SK-MEL-5 (cell line): ENCODE data around the gene CDH4. TPM values are rescaled to one million over a fixed set of nuclear protein-coding genes. Genes with fewer than 3 reads are reported as not detected.

Experiments
- DNase-seq: peaks from one replicate; pipeline ENCODE4 v3.0.0-alpha.2; 2016; ENCODE audit warnings: low read depth, low spot score
- in situ Hi-C: cut with HindIII; loops from 2 replicates; pipeline ENCODE4 v1.10.0; 2016; ENCODE audit warnings: low sequenced_read_pairs, high pct_unique_total_duplicates, low pct_unique_long_range_greater_than_20kb
- total RNA-seq: library from RNA; depleted of rRNA; stranded (reverse); fragments of >200 nt; shearing (Covaris generic); gene quantifications from 2 replicates; pipeline ENCODE4 v1.2.3, GENCODE V29; 2014

CDH4 gene
- total RNA-seq, 1 experiment from 2014 or later = not detected

DNA sequence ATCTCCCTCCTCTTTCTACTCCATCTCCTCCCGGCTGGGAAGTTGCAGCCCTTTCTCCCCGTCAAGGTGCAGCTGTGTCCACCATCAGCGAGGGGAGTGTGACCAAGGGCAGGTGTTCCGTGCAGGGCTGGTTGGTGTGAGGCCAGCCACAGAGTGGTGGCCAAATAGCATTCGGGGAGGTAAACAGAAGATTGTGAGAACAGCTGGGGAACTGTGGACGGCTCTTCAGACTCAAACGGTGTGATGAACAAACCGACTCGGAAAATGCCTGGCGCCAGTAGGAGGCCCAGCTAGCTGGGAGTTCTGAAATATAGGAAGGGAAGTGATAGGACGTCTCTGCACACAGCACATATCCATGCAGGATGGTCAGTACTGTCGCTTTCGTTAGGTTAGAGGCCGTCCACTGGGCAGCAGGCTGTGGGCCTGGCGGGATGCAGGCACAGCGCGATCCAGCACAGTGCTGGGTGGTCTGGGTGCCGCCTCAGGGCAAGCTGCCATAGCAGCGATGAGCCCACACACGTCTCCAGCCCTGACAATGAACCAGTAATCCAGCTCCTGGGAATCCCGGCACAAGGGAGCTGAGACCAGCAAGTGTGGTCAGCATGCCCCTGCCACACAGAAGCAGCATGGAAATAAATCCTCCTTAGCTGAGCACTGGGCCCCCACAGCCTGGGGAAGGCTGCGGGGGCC, 555.6 kb downstream of the CDH4 start:
- in situ Hi-C loops = no loop called here
- no peak for DNase-seq

- no peak for DNase-seq
Observed at GRCh38 chr20:61808447-61808846, 556.4 kb downstream of the CDH4 start.

GRCh38 chr20:61809006-61809770, 557.1 kb downstream of the CDH4 start:
- no peak for DNase-seq
- in situ Hi-C loops = no loop called here

More at GRCh38 chr20:61808447-61808846, 556.4 kb downstream of the CDH4 start:
- in situ Hi-C loops = no loop called here

DNA sequence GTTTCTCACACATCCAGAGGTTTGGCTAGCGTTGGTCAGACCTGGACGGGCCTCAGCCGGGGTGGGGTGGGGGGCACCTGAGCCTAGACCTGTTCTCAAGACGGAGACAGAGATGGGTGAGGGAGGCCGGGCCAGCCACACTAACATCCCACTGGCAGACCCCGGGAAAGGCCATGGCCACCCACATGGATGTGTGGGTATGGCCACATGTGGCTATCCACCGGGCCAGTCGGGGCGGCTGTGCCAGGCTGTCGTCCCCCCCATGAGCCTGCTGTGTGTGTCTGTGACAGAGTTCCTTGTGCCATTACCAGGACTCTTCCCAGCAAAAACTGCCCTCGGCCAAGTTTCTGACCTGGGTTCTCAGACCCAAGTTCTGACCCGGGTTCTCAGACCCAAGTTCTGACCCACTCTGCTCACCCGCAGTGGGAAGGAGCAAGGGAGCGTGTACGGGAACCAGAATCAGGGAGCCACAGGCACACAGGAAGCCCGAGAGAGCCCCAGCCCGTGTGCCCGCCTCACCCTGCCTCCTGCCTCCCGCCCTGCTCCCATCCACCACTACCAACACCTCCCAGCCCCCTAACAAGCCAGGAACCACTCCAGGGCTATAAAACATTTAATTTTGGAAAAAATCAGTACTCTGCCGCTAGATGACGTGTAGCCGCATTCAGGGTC, 558.1 kb downstream of the CDH4 start:
- no peak for DNase-seq
- in situ Hi-C loops = no loop called here

- DNase-seq = no peak
- in situ Hi-C loops = no loop called here
Observed at GRCh38 chr20:61810738-61811135, 558.7 kb downstream of the CDH4 start.

DNA sequence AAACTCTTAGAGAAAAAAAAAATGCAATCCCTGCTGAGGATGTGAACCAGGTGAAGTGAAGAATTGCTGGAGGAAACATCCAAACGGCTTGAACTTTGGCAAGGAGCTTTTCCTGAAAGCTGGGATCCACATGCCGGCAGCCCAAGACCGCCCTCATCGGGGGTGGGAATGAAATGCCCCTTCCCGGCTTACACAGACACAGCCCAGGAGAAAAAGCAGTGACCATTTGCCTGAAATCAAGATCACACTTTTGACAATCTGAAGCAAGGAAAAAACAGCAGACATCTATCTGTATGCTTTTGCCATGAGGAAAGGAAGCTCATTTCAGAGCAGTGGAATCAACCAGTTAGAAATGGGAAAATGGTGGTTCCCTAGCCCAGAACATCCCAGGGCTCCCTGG, 559.1 kb downstream of the CDH4 start:
- no peak for DNase-seq
- in situ Hi-C loops = no loop called here

GRCh38 chr20:61812121-61812844, 560.2 kb downstream of the CDH4 start:
- no peak for DNase-seq
- in situ Hi-C loops = no loop called here

GRCh38 chr20:61812845-61813485, 560.9 kb downstream of the CDH4 start:
- in situ Hi-C loops = no loop called here
- no peak for DNase-seq

- DNase-seq = no peak
- in situ Hi-C loops = no loop called here
Observed at GRCh38 chr20:61813791-61814190, 561.7 kb downstream of the CDH4 start.

DNA sequence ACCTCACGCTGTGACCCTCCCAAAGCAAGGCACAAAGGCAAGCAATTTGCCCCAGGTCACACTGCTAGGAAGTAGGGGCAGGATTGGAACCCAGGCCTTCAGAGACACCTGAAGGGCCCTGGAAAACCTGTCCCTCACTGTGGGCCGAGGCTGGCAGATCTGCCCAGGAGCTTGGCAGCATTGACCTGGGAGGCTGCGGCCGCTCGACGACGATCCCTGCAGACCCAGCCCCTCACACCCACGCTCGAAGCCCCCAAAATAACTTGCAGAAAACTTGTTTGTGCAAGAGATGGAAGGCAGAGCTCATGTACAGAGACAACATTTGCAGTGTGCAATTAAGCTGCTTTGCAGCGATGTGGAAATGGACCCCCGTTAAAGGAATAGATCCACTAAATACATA, 562.2 kb downstream of the CDH4 start:
- in situ Hi-C loops = no loop called here
- no peak for DNase-seq

DNA sequence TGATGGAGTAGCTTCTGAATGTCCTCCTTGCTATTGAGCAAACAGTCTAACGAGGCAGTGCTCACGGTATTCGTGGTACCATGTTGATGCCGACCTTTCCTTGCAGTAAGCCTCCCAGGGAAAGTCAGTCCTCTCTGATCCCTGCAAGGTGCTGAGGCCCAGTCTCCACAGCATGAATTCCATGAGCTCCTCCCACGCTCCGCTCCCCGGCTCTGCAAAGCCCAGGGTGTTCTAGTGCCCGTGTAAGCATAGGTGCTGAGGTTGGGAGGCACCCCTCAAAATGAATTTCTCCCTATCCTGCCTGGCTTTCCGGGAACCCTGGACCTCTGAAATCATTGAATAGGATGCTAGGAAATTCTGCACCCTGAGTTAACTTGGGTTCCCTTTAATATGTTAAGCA, 562.7 kb downstream of the CDH4 start:
- no peak for DNase-seq
- in situ Hi-C loops = no loop called here

GRCh38 chr20:61815176-61815575, 563.1 kb downstream of the CDH4 start:
- DNase-seq = no peak
- in situ Hi-C loops = no loop called here

DNA sequence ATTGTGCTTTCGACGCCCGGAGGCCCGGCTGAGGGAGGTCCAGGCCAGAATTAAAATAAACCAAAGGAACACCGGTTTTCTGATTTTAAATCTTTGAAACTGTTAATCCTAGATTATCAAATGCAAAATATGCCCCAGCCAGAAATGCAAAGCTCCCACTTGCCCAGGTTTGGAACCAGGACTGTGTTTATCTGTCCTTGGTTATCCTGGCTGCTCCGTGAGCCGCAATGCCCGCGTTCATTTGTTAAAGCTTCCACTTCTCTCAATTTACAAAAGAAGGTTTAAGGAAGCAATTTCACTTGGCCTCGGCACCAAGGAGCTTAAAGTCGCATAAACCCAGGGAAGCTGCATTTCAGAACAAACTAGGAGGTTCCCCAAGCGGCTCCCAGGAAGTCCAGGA, 563.6 kb downstream of the CDH4 start:
- DNase-seq = no peak
- in situ Hi-C loops = no loop called here

- DNase-seq = no peak
- in situ Hi-C loops = no loop called here
Observed at GRCh38 chr20:61816606-61817460, 564.8 kb downstream of the CDH4 start.

DNA sequence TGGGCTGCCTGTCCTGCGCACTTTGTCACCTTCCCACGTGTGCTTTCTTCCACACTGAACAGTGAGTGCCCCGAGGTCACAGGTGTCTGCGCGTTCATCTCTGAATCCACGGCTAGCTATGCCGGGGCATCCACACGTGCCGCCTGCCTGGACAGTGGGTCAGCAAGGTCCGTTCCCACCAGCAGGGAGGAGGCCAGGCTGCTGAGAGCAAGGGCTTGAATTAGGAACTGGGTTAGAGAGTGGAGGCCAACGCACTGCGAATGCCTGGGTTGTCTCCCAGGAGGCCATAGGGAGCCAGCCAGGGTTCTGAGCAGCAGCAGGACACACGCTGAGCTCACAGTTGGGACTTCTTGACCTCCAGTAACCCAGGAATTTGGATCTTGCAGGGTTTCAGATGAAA, 565.5 kb downstream of the CDH4 start:
- in situ Hi-C loops = no loop called here

GRCh38 chr20:61818746-61819573, 566.9 kb downstream of the CDH4 start:
- DNase-seq = no peak
- in situ Hi-C loops = no loop called here

More for the DNA sequence above, 565.5 kb downstream of the CDH4 start:
- DNase-seq = no peak
